GM18519 (cell line): ENCODE results near the gene CACNA1C.

Experiments
- ATAC-seq: cut with Tn5 transposase; IDR thresholded peaks from one replicate; pipeline ENCODE4 v1.9.1; 2021; ENCODE audit warnings: mild to moderate bottlenecking, moderate library complexity; ENCODE audit not compliant: unreplicated experiment, low FRiP score

The CACNA1C gene

DNA sequence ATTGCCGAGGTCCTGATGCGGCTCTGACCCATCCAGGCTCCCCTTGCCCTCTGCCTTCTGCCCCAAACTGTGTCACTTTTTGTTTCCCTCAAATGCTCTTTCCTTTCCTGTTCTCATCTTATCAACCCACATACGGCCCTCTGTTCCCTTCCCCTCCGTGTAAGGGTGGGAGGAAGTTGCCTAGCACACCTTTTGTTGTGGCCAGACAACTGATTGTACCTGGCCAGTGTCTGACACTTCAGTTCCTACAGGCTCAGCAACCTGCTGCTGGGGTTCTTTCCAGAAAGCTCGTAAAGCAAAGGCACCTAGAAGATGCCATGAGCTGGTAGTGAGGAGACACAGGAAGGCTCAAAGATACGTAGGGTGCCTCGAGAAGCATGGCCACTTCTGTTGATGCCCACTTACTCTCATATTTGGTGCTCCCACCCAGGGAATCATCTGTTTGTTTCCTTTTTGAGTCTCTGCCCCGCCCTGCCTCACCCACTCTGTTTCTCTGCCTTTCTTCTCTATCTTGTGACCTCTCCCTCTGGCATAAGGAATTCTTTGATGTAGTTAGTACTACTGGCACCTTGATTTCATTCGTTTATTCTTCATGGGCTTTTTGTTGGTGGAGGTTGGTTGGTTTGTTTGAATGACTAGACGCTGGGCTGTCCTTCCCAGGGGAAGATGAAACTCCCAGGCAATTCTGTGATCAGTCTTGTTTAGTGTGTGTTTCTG, 589.5 kb downstream of the CACNA1C start:
- no peak for ATAC-seq

DNA sequence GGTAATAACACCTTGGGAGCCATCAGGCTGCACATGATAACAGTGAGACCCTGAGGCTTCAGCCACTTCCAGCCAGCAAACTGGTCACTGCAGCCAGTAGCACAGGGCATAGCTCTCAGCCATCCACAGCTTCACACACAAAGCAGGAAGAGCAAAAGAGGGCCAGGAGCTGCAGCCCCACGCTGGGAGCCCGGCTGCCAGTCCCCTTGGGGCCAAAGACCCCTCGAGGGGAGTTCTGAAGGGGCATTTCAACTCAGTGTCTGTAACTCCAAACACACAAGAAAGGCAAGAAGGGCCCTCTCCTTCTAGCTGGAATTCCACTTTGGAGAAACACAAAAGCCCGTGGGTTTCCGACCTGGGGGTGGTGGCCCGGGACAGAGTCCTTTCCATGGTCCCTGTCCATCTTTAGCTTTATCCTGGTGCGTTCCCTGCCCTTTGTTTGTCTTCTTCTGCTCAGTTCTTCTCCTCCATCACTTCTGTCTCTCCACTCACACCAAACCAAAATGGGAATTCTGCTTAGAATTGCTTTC, 590.2 kb downstream of the CACNA1C start:
- ATAC-seq = no peak

DNA sequence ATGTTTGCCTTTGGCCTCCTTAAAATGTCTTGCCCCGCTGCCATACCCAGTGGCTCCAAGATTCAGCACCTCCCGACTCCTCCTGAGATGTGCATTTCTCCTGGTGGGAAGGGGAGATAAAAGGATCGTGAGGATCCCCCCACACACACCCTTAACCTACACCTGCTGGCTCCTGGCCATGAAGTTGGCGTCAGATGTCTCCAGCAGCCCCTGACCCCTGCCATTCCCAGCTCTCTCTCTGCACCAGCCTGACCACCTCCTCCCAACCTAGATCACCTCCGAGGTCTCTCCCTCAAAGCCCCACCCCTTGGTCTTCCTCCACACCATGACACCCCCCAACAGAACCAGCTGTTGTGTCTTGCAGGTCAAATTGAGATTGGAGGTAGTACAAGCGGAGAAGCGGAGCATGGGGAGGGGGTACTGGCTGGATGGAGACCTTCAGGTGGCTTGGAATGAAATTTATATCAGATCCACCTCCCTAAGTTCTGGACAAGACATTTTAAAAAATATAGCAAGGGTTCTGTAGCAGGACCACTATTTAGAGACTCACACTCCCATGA, 590.9 kb downstream of the CACNA1C start:
- ATAC-seq = no peak

DNA sequence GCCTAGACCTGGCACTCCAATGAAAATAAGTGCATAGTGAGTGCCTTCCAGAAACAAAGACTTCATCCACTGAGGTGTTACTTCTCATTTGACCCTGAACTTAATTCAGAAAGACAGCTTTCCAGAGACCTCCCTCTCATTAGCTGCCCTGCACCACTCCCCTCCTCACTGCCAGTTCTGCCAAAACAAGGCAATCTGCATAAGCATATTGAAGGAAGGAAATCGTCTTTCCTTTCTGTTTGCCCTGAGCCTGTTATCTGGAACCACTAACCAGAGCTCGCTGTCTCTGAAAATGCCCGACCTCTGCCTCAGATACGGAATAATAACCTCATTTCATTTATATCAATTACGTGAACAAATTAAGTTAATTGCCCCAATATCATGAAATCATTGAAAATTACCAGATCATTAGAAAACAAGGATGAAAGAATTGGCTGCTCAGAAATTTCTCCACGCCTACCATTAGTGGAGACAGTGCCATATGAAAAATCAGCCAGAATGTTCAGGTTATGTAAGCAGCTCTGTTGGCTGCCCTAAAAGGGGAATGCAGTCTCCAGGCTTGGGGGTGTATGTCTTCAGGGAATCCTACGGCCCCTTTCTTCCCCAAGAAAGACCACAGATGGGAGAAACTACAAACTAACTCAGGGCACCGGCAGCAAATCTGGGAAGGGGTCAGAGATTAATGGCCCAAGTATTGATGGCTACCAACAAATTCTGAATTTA, 592.1 kb downstream of the CACNA1C start:
- no peak for ATAC-seq

DNA sequence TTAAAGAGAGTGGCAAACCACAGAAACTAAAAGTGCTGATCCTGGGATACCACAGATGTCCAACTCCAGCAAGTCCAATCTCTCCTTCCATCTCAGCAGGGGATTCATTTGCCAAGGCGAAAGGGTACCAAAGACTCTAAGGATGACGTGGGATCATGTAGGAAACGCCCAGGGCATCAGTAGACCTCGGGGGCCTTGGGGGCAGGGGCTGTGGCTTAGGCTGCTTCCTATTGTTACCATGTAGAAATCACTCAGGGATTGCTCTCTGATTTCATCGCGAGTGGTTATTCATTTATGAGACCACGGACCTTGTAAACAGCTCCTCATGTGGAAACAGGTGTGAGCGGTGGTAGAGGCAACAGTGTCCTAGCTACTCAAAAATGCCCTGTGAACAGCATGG, 592.7 kb downstream of the CACNA1C start:
- no peak for ATAC-seq

DNA sequence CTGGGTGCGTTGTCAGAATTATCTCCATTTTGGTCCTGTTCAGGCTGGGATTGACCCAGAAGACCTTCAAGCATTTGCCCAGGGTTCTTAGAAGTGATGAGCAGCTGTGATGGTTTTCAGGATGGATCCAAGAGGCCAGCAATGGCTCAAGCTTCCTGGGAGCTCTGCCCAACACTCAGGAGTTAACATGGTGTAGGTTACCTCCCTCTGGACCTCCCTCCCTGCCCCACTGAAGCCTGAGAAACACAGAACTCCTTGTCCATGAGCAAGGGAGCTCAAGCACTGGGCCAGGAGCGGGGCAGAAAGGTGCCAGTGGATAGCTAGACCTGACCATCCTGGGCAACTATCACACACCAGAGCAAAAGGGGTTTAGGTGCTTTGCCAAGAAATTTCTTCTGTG, 593.6 kb downstream of the CACNA1C start:
- no peak for ATAC-seq

DNA sequence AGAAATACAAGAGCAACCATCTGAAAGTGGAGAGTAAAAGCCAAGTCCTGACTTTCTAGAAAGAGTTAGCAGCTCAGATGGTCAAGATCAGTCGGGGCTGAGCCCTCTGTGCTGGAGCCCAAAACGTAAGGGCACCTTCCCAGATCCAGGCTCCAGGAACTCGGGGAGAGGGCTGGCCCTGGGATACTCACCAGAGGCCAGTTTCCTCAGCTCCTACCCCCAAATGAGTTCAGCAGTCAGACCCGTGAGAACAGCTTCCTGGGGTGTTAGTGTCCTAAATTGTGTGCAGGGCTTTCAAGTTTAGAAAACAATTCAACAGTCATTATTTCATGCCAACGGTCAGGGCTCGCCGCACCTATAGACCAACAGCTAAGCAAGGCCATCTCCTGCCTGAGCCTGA, 594.4 kb downstream of the CACNA1C start:
- no peak for ATAC-seq

DNA sequence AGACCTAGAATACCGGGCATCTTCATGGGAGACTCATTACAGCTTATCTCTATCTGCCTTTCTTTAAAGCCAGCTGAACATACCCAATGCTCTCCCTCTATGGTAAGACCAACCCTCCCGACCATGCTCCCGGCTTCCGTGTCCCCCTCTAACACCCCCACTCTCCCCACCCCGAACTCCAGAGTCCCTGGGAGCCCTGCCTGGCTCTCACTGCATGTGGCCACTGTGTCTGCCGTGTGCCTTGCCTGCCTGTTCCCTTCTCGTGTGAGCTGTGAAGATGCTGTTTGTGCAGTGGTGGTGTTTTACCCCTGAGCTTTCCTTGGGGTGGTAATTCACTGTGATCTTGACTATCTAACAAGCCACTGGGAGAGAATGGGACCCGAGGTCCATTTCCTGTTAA, 595.6 kb downstream of the CACNA1C start:
- ATAC-seq = no peak

DNA sequence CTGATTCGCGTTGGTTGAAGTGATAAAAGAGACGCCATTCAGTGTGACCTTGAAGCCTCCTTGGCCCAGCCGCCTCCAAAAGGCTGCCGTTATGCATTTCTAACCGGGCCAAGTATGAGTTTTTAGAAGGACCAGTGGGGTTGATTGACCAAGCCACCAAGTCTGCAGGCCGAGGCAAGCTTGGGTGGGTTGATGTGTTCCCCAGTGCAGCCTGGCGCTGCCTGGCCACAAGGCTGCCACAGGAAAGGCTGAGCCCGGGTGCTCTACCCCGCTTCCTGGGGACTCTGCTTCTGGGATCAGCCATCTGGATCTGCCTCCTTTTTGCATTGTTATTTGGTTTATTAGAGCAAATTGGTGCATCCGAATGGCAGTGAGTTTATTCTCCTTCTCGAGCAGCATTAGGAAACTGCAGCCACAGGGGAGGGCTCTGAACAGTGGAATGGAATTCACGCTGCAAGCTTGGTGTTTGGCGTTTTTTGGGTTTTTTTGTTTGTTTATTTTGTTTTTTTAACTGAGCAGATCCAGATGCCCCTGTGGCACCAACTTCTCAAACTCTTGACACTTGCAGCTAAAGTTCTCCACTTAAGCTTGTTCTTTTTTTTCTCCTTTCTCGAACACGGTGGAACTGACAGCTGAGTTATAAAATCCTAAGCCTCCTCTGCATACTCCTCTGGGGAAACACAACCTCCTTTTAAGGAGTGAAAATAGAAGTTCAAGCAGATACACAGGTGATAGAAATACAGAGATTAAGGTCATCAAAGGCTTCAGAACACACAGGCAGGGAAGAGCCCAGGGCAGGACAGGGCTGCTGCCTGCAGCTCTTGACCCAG, 596.6 kb downstream of the CACNA1C start:
- ATAC-seq = no peak

DNA sequence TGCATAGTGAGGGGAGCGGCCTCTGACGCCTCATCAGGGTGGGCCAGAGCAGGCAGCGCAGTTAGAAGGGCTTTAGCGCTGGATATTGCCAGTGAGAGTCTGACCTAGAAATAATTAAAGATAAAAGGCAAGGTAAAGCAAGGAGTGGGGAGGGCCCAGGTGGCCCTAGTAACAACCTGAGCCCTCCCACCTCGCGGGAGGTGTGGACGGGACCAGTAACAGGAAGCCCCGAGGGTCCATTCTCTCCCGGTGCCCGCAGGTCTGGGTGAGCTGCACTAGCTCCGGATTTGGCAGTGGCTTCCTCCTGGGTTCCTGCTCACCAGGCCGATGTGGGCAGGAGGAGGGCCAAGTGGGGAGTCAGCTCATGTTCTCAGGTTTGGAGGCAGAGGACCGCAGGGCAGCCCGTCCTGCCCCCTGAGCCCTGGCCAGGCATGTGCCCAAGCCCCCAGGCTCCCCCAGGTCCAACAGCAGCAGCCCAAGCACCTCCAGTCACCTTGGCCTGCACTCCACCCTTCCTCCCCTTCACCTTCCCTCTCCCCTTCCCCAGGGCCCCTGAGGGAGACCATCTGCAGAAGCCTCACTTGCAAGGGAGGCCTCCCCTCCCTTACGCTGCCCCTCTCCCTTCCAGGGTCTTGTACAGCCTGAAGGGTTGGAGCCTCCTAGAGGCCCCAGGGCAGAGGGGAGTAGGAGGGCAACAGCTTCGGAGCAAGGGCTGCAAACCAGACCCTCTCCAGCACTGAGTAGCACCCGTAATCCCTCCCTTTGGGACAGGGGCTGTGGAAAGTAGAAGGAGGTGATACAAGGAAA, 597.7 kb downstream of the CACNA1C start:
- ATAC-seq = no peak

DNA sequence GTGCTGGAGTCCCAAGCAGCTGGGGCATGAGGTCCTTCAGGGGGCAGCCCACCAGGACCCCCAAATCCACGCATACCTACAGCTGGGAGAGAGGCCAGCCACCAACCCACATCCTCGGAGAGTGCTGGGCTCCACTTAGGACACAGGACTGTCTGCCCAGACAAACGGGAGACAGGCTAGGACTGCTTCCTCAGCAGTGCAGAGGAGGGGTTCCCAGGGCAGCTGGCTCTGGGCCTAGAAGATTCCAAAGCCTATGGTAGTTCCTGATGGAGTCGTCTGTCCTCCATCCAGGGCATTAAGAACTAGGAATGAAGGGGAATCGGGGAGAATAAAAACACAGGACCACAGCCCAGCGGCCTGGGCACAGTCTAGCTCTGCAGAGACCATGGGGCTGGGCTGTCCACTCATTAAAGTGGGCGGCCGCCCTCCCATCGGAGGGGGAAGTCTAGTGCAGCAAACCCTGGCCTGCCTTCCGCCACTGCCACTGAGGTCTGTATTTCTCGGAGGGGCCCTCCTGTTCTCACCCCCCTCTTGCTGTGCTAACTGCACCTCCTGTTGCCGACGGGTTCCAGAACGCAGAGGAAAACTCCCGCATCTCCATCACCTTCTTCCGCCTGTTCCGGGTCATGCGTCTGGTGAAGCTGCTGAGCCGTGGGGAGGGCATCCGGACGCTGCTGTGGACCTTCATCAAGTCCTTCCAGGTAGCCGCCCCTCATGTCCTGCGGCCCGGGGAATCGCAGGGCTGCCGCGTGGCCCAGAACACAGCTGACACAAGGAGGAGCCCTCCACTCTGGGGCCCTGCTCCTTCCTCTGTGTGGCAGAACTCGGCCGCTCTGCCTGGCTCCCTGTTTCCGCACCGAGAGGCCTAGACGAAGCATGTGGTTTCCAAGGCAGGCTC, 598.5 kb downstream of the CACNA1C start:
- no peak for ATAC-seq

DNA sequence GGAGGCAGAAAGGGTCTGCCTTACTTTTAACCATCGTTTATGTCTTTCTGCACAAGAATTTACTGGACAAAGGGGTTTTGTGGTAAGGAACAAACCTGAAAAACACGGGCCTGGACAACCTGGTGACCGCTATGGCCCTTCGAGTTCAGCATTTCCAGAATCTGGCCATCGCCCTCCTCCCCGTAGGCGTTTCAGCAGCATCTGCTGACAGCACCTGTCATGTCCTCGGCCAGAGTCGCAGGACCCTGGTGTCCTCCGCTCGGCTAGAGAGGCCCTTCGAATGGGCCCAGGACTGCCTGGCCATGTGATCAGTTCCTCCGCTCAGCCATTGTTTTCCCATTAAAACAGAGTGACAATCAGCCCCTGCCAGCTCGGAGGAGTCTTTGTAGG, 599.2 kb downstream of the CACNA1C start:
- ATAC-seq = no peak

DNA sequence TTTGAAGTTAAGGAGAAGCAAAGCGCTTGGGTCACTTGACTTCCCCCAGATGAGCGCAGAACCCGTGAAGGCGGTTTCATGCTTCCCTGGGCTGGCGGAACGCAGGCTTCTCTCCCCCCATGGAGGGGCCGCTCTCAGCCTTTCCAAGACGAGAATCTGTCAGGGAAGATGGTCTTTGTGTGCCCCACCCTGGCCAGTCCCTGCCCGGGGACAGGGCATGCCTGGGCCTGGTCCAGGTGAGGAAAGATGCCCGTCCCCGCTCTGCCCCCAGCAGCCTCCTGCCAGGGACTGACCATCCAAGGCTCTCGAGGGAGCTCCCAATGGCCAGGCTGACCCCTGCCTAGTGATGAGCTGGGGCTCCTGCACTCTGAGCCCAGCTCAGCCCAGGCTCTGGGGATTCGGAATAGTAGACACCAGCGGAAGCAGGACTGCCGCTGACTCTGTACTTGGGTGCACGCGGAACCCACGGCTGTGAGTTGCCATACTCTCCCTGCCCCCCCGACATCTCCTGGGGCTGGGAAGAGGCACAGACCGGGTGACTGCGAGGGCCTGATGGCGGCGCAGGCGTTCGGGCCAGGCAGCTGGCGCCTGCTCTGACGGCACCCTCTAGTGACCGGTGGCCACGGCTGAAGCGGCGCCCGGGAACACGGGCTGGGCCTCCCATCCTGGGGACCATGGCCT, 599.8 kb downstream of the CACNA1C start:
- ATAC-seq = no peak

DNA sequence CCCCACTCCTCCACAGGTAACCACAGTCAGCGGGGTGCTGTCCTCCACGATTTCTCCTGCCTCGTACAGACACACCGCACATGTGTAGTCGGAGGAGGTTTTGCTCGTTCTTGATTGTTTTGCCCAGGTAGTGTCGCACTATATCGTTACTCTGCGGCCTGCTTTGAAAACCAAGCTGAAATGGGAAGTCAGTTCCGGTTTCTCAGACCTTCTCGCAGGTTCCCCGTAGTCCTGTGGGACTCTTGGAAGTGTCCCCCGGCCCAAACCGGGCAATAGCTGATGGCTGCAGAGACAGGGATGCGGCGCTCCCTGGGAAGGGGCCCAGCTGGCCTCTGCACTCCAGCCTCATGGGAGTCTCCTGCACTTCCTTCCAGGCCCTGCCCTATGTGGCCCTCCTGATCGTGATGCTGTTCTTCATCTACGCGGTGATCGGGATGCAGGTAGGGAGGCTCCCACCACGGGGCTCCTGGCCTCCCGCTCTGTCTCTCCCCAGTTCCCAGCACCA, 600.7 kb downstream of the CACNA1C start:
- no peak for ATAC-seq

DNA sequence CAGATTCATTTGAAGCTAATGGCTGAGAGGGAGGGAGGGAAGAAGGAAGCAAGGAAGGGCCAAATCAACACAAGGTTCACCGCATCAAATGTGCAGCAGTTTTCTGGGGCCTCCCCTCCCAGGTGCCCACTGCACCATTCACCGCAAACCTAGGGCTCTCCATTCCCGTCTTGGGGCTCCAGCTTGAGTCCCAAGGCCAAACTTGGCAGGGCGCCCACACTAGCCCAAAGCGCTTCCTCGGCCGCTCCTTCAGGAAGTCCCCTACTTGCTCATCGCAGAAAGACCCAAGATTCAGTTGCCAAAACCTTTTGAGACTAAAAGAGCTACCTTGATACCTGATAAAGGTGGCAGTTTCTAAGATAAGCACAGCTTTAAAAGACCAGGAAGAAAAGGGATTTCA, 601.5 kb downstream of the CACNA1C start:
- ATAC-seq = no peak

DNA sequence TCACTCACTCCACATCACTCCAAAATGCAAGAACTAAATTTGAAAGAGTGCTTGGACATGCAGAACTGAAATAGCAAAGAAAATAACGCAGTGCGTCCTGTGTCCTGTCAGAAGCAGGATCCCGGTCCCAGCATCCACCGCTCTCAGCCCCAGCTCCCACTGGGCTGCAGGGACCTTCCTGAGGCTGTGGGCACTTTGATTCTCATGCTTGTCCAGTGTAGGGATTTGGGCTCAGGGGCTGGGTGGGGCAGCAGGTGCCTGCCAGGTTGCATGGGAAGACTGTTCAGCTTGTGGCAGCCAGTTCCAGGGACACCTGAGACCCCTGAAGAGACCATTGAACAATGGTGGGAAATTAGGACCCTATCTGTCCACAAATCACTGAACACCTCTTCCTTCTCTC, 602.0 kb downstream of the CACNA1C start:
- ATAC-seq = no peak

DNA sequence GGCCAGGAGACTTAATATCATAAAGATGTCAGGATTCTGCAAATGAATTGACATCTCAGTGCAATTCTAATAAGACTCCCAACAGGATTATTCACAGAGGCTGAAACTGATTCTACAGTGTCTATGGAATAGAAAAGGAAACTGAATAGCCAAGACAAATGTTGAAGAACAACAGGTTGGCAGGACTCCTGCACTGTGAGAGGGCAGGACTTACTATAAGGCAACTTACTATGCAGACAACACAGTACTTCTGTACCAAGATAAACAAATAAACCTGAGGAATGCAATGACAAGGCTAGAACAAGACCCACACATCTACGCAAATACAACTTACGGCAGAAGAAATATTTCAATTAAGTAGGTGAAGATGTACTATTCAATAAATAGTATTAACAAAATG, 609.7 kb downstream of the CACNA1C start:
- ATAC-seq = no peak
